Lung microvascular endothelial cell (primary cell): Measurements from ENCODE around the gene ABI3BP. TPM values are rescaled to one million over a fixed set of nuclear protein-coding genes. Genes with fewer than 3 reads are reported as not detected.
A peak's percentile ranks its signal among the peaks of the same experiment; 100 is the strongest.

ENCODE experiments used
- DNase-seq, 2 donors: peaks; one replicate each; pipeline versions ENCODE4 v3.0.0 to v3.0.0-alpha.2; 2010; ENCODE audit warnings: low read depth in 2 of 2
- total RNA-seq: library from RNA; depleted of rRNA; stranded (reverse); fragments of >200 nt; gene quantifications from 2 replicates; pipeline ENCODE4 v1.2.1, GENCODE V29; 2014

ABI3BP gene
- total RNA-seq, 1 donor from 2014 or later = 7.7 TPM

DNA sequence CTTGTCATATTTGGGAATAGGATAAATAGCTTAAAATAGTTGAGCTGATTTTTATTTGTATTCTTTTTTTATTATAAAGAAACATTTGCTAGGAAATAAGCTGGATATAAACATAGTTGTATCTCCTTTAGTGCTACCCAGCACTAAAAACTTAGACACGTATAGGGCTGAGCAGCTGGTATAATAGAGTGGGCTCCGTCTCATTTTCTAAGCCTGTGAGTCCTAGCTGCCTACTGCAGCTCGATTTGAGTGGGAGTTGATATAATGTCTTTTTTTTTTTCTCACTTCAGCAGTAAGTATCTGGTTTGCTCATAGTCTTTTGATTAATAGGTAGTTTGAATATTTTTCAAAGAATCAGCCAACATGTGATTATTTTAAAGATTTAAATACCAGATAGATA is 249.7 kb downstream of the ABI3BP start:
- DNase-seq = no peak

DNA sequence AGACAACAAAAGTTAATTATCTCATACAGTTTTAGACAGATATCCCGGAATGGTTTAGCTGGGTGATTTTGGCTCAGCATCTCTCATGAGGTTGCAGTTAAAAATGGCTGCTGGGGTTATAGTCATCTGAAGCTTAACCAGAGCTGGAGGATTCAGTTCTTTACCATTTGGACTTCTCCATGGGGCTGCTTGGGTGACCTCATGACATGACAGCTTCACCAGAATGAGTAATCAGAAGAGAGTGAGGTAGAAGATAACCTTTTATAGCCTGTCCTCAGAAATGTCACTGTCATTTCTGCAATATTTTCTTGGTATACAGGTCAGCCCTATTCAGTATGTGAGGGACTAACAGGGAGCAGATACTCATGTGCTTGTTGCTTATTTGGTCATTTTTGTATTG is 253.0 kb downstream of the ABI3BP start:
- no peak for DNase-seq

DNA sequence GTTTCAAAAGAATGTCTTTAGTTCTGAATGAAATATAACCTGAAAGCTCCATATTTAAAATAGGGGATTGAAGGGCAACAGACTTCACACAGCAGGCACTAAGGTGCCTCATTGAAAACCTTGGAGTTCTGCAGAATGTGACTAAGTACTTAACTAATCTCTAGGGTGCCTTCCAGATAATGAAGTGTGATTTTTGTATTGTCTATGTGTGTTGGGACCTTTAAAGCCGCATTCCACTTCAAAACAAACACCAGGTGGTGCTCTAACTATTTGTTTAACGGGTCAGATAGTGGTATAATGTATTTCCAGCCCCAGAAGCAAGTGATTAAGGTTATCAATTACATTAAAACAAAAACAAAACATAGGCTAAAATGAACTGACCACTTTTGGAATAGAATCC is 255.9 kb downstream of the ABI3BP start:
- DNase-seq = peak; percentile 32 to 66

DNA sequence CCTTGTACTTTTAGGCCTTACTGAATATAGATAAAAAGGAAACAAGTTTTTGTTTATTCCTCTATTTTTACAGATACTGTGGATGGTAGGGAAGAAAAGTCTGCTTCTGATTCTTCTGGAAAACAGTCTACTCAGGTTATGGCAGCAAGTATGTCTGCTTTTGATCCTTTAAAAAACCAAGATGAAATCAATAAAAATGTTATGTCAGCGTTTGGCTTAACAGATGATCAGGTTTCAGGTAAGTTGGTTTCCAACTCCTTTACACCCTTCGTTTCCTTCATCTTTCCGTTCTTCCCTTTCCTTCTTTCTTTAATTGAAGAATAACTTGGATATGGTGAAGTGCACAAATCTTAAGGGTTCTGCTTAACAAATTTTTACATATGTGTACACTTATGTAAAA is 260.8 kb downstream of the ABI3BP start:
- no peak for DNase-seq

DNA sequence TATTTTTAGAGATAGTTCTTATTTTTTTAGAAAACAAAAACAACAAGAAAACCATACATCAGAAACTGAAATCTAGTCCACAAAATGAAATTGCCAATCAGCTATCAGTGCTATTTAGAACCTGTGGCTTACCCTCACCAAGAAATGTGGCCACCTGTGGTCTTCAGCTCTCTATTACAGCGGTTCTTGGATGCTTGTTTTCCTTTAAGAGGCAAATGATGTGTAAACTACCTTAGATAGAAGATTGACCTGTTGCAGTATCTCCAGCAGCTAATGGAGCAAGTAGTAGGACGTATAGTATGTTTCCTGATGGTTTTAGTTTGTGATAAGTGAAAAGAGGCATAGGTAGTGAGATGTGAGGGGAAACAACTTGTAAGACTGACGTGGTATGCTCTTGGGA is 262.7 kb downstream of the ABI3BP start:
- DNase-seq = no peak

DNA sequence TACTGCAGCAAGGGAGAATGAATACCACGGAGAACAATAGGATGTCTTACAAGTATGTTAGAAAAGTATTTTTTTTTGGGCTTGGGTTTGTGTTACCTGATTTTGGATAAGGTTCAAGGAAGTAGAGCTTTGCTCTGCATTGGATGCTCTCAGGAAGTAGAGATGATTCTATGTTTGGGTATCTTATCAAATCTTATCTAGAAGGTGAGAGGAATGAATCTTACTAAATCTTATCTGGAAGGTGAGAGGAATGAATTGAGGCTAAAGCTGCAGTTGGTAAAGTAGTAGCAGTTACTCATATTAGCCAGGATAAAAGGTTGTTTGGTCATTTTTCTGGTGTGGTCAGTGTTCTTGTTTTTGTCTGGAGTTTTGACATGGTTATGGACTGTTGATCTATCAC is 266.5 kb downstream of the ABI3BP start:
- DNase-seq = no peak

DNA sequence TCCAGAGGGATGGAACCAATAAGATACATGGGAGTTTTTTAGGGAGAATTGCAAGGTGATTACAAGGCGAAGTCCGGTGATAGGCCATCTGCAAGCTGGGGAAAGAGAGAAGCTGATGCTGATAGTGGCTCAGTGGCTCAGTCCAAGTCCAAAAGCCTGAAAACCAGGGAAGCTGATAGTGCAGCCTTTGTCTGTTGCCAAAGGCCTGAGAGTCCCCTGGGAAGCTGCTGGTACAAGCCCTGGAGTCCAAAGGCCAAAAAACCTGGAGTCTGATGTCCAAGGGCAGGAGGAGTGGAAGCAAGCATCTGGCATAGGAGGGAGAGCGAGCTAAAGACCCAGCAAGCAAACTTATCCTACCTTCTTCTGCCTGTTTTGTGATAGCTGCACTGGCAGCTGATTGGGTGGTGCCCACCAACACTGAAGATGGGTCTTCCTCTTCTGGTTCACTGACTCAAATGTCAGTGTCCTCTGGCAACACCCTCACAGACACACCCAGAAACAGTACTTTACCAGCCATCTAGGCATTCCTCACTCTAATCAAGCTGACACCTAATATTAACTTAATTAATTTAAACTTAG is 267.2 kb downstream of the ABI3BP start:
- no peak for DNase-seq

DNA sequence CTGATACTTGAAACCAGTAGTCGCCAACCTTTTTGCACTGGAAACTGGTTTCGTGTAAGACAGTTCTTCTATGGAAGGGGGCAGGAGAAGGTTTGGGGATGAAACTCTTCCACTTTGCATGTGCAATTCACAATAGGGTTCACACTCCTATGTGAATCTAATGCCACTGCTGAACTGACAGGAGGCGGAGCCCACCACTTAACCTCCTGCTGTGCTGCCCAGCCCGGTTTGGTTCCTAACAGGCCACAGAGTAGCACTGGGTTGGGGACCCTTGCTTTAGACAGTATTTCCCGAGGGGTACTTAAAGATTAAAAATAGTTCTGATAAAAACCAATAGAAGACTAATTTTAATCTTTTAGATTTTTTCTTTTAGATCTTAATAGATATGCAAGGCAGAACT is 272.8 kb downstream of the ABI3BP start:
- DNase-seq = no peak

DNA sequence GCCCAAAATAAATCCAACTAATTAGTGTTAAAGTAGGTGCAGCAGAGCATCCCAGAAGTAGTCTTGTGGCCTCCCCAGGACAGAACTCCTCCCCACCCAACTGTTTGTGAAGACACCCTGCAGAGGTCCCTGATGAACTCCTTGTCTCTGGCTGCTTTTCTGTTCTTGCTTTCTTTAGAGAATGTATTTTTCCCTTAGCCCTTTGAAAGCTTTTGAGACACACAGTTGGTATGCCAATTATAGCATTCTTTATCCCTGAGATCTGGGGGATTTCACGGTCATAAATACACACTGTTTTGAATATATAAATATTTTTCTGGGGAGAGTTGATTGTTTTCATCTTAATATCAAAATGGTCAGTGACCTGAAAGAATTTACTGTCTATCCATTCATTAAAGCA is 274.1 kb downstream of the ABI3BP start:
- no peak for DNase-seq

DNA sequence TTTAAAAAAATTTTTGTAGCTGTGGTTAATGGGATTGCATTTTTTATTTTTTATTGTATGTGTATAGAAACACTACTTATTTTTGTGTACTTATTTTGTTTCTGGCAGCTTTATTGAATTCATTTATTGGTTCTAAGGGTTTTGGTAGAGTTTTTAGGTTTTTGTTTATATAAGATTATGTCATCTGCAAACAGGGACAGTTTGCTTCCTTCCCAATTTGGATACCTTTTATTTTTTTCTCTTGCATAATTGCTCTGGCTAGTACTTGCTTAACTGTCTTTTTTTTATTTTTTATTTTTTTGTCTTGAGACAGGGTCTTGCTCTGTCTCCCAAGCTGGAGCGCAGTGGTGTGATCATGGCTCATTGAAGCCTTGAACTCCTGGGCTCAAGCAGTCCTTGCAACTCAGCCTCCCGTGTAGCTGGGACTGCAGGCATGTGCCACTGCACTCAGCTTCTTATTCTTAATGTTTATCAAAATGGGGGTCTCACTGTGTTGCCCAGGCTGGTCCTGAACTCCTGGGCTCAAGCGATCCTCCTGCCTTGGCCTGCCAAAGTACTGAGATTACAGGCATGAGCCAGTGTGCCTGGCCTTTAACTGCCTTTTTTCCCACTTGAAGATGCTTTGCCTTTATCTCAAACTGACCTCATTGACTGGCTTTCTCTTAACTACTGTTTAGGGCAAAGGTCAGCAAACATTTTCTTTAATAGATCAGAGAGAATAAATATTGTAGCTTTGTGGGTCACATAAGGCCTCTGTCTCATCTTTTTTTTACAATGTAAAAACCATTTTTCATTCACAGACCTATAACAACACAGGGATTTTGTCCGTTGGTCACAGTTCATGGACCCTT is 275.4 kb downstream of the ABI3BP start:
- DNase-seq = no peak

DNA sequence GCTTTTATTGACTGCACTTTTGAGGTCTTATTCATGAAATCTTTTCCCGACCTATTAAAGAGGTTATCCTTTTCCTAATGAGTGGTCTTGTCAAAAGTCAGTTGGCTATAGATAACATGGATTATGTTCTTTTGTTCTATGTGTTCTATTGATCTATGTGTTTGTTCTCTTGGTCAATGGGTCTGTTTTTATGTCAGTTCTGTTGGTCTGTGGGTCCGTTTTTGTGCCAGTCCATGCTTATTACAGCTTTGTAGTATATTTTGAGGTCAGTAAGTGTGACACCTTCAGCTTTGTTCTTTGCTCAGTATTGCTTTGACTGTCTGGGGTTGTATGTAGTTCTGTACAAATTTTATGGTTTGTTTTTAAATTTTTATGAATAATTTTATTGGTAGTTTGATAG is 276.2 kb downstream of the ABI3BP start:
- no peak for DNase-seq

DNA sequence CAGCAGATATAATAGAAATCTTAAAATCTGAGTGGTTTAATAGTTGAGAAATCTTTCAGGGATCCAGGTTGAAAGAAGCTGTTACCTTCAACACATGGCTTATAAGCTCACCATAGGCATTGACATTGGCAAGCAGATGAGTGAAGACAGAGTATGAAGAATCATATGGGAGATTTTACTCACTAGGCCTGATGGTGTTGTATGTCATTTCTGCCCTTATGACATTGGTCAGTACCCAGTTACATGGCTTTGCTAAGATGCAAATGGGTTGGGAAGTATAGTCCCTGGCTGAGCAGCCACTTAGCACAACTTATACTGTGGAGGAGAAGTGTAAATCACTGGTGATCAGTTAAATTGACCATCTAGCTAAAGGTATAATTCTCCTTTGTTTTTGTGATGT is 278.0 kb downstream of the ABI3BP start:
- DNase-seq = no peak

DNA sequence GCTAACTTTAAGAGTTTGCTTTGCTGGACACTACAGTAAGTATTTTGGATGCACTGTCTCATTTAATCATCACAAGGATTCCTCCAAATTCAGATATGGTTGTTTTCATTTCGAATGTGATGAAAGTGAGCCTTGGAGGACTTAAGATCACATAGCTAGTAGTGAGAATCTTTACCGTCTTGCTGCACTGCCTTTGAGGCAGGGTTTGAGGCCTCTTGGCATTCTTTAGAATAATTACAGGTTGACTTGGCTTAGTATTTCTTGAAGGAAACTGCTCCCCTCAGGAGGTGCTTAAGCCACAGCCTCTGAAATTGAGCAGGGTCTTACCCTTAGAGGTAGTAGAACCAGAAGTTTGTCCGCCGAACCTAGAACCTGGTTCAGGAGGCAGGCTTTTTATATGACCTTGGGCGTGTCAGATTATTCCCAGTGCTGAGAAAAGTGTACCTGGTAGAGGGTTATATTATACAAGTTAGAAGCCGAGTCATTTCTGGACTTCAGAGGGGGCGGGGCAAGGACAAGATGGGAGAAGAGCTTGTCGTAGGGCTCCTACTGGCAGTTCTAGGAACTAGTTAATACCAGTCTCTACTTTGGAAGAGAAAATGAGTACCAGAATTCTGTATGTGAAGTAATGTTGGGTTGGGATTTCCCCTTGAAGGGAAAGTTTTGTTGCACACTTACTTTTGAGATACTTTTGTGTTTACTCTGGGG is 282.8 kb downstream of the ABI3BP start:
- DNase-seq = peak; percentile 26 to 79

DNA sequence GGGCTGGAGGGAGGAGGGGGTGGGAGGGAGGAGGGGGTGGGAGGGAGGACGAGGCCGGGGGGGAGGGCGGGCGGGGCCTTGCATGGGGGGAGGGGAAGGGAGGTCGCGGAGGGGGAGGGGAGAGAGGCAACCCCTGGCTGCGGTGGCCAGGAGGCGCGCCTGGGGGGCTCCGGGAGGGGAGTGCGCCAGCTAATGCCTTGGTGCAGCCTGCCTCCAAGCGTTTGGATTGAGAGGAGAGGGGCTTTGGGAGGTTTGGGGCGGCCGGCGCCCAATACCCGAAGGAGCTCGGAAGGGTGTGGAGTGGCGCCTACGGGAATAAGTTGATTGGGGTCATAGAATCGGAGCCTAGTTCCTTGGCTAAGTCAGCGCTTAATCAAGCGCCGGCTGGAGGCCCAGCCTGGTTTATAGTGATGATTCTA is 283.4 kb downstream of the ABI3BP start:
- peak; percentile 47 to 66 for DNase-seq

DNA sequence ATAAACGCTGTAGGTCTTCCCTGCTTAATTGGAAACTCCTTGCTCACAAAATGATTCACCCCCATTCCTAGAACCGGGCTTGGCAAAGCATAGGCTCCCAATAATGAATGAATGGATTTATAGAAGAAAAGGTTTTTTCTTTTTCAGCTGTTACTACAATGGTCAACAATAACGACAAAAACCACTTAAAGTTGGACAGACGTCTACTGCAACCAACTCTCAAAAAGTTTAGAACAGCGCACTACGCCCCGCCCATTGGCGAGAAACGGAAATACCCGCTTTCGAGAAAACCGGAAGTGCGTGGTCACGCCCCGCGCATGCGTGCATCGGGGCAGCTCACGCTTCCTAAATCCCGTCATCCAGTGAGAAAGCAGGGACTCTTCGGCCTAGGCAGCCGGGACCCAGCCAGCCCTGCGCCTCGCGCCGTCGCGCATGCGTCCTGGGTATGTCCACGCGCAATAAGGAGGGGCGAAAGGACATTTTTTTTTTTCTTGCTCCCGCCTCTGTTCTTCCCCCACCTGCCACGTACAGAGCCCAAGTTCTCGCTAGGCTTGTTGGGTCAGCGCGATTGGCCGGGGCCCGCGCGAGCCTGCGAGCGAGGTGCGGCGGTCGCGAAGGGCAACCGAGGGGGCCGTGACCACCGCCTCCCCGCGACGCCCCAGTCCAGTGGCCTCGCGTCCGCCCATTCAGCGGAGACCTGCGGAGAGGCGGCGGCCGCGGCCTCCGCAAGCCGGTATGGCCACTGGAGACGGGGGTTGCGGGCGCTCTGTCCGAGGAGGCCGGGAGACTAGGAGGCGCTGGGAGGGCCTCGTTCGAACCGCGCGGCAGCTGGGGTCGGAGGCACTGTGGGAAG is 284.0 kb downstream of the ABI3BP start, which contains the start of gene TFG:
TFG (plus strand) TSS at position 506 of the 853 bp plus-strand sequence. CDS start 4,192 bp downstream, outside the sequence.
- DNase-seq = peak; percentile 99 to 100

DNA sequence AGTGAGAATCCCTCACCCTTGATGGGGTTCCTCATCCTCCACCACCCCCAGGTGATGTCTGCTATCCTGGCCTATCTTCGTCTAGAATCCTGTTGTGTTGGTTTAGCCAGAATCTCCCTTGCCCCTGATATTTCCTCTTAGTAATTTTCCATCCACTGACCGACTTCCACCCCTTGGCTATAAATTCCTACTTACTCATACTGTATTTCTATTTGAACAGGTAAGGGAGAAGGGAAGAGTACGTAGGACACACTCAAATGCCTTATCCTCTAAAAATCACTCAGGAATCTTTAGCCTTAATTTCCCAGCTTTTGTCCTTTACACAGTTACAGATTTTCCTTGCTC is 284.6 kb downstream of the ABI3BP start:
- DNase-seq = no peak

DNA sequence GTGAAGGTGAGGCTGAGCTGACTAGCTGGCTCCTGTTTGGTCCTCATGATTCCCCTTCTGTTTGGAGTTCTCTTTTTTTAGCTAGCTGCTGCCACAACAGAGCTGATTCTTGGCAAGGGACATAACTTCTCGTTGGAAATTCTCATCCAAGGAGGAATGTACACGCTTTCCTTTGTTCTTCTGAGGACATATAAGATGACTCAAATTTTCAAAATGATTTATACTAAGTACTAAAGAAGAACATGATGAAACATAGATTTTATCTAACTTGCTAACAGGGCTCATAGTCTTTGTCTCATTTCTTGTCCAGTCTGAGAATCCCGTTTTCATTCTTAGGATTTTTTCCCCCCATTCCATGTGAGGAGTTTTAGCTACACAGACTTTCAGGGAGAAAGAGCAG is 286.9 kb downstream of the ABI3BP start:
- no peak for DNase-seq

DNA sequence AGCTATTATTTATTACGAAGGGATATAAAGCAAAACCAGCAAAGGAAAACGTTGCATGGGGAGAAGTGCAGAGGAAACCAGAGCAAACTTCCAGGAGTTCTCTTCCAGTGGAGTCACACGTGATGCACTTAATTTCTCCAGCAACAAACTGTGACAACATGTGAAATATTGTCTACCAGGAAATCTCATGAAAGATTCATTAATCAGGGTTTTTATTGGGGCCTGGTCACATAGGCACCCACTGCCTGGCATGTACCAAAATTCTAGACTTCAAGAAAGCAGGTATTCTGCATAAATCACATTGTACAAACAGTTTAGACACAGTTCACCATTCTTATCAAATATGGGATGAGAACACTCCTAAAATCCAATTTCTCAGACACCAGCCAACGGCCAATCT is 289.4 kb downstream of the ABI3BP start:
- no peak for DNase-seq

DNA sequence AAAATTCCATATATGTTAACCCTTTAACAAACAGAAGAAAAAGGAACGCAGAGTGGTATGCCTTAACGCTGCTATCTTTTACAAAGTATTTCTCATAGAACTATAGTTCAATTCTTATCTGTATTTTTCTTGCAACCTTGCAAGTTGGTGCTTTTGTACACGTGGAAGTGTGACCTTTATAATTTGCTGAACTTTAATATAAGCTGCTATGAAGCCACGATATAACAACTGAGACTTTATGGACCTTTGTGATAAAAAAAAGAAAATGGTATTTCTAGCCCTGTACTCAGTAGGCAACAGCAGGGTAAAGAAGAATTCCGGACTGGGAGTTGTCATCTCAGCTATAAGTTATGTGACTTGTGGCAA is 290.3 kb downstream of the ABI3BP start:
- DNase-seq = no peak

DNA sequence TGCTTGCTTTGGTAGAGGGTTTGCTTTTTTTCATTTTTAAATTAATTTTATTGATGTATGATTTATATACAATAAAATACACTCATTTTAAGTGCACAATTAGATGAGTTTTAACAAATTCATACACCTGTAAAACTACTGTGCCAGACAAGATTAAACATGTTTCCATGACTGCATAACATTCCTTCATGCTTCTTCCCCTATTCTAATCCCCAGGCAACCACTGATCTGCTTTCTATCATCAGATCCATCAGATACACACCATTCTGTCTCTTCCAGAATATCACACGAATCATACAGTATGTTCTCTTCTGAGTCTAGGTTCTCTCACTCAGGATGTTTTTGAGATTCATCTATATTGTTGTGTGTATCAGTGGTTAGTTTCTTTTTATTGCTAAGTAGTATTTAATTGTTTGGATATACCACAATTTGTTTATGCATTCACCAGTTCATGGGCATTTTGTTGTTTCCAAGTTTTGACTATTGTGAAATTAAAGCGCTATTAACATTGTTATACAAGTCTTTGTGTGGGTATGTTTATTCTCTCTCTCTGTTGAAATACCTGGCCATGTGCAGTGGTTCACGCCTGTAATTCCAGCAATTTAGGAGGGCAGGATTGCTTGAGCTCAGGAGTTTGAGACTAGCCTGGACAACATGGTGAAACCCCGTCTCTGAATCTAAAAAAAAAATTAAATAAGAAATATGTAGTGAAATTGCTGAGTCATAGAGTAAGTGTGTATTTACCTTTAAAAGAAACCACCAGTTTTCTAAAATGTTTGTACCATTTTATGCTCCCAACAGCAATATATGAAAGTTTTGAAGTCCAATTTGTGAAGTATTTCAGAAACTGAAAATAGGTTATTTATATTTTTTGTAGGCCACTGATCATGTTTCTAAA is 290.9 kb downstream of the ABI3BP start:
- no peak for DNase-seq

DNA sequence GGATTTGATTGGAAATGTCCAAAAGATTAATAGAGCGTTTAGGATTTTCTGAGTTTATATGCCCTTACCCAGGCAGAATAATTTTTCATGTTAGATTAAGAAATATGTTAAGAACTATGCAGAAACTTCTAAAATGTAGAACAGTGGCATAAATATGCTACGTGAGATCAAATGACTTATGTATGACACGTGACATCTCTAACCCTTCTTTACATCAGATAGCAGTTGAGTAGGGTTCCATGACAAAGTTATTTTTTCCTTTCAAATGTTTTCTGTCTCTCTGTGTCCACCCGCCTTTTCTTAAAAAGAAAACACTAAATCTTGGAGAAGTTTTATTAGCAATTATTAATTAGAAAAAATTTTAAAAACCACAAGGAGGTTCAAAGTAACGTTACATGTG is 292.5 kb downstream of the ABI3BP start:
- DNase-seq = no peak
